A673 (cell line): ENCODE measurements around the gene IL15RA. TPM values are rescaled to one million over a fixed set of nuclear protein-coding genes. Genes with fewer than 3 reads are reported as not detected.

Source experiments
- BruUV-seq: library from RNA; stranded (reverse); fragments of 400-500 nt; replicated peaks from 2 replicates; lab custom pipeline; 2021; lab: Mats Ljungman, UMichigan
- CTCF ChIA-PET: fragments of 300-600 bp; sonication (Branson Sonifier 250); formaldehyde crosslinking; loops from one replicate; lab custom pipeline; 2022; ENCODE audit warnings: antibody characterized with exemption; lab: Charles Lee
- POLR2A ChIA-PET: fragments of 300-600 bp; sonication (Branson Sonifier 250); formaldehyde crosslinking; loops from one replicate; lab custom pipeline; 2022; ENCODE audit warnings: antibody characterized with exemption; ENCODE audit not compliant: low non-redundant PET; lab: Charles Lee
- DNase-seq: peaks from one replicate; pipeline ENCODE4 v3.0.0-alpha.2; 2015; ENCODE audit warnings: low spot score
- H3K27ac ChIP-seq: fragments of 200-600 bp; sonication (generic); 2 replicates; pipeline ENCODE4 v1.5.1; 2016; ENCODE audit warnings: mixed run types, low read depth, mild to moderate bottlenecking, mixed read lengths, antibody characterized with exemption, low read length; ENCODE audit not compliant: poor library complexity, severe bottlenecking
- H3K27me3 ChIP-seq: fragments of 200-600 bp; sonication (generic); replicated peaks from 2 replicates; pipeline ENCODE4 v1.6.1; 2017; ENCODE audit warnings: mixed run types, low read depth, mild to moderate bottlenecking, mixed read lengths, antibody characterized with exemption, low read length; ENCODE audit not compliant: insufficient read depth, poor library complexity
- H3K36me3 ChIP-seq: fragments of 200-600 bp; sonication (generic); 2 replicates; pipeline ENCODE4 v1.6.1; 2016; ENCODE audit warnings: mixed run types, mild to moderate bottlenecking, mixed read lengths, antibody characterized with exemption, low read length; ENCODE audit not compliant: insufficient read depth, poor library complexity, severe bottlenecking
- H3K4me1 ChIP-seq: fragments of 200-600 bp; sonication (generic); 2 replicates; pipeline ENCODE4 v1.6.1; 2017; ENCODE audit warnings: mixed run types, mild to moderate bottlenecking, mixed read lengths, antibody characterized with exemption, low read length; ENCODE audit not compliant: insufficient read depth, poor library complexity, severe bottlenecking
- H3K4me3 ChIP-seq: fragments of 200-600 bp; sonication (generic); 2 replicates; pipeline ENCODE4 v1.5.1; 2016; ENCODE audit warnings: low read depth, mixed run types, mild to moderate bottlenecking, mixed read lengths, low read length; ENCODE audit not compliant: poor library complexity, severe bottlenecking
- H3K9me3 ChIP-seq: fragments of 200-600 bp; sonication (generic); 2 replicates; pipeline ENCODE4 v1.6.1; 2016; ENCODE audit warnings: mixed run types, low read depth, mild to moderate bottlenecking, mixed read lengths, antibody characterized with exemption, low read length; ENCODE audit not compliant: poor library complexity, severe bottlenecking
- EZH2 ChIP-seq: fragments of 200-600 bp; sonication (generic); IDR thresholded peaks from 2 replicates; pipeline ENCODE4 v1.6.1; 2017; ENCODE audit warnings: borderline replicate concordance, low read depth, mild to moderate bottlenecking, mixed read lengths, antibody characterized with exemption, low read length; ENCODE audit not compliant: poor library complexity, severe bottlenecking
- intact Hi-C: fragments of 100-400 bp; cut with micrococcal nuclease; formaldehyde crosslinking; loops from one replicate; pipeline ENCODE4 v1.10.0; 2022; ENCODE audit not compliant: unreplicated experiment
- total RNA-seq: library from RNA; stranded (reverse); gene quantifications from 2 replicates; pipeline ENCODE4 v1.2.3, GENCODE V29; 2021
- TF ChIP-seq, protein P1 (sequence below): fragments of 300-800, 200-600 bp; sonication (generic); conservative IDR thresholded peaks from 2 replicates; pipeline ENCODE4 v1.5.1; 2017; ENCODE audit warnings: low read depth, mild to moderate bottlenecking, antibody characterized with exemption, low read length, moderate library complexity, mixed read lengths

Gene IL15RA
- total RNA-seq, 1 experiment from 2014 or later = 1.1 TPM

DNA sequence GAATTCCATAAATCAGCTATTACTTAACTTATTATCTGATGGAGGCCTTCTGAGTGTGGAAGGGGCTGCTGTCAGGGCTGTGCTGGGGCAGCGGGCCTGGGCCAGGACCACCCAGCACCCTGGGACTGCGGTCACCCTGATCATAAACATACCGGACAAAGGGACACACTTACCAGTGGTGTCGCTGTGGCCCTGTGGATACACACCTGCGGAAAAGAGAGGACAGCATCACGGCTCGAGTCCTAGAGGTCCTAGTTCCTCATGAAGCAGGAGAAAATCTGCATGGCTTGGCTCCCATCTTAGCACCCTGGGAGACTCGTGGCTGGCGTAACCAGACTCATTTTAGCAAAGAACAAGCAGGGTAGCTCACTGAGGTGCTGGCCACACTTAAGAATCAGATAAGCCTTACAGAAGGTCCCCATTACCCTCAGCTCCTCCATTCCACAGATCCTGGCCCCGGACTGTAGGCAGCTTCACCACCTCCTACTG lies 17.7 kb downstream of the IL15RA start:
- Histone ChIP-seq H3K27ac (no peak overlapping the region), H3K4me1 (no peaks in the 10 kb centered on the region), H3K4me3 (no peak overlapping the region), H3K9me3 (no peaks in the 10 kb centered on the region), H3K27me3 (no peaks in the 10 kb centered on the region), H3K36me3 (no peaks in the 10 kb centered on the region)
- POLR2A ChIA-PET = no interaction called here
- DNase-seq = no peak
- intact Hi-C loops = no loop called here
- TF ChIP-seq, protein P1, sequence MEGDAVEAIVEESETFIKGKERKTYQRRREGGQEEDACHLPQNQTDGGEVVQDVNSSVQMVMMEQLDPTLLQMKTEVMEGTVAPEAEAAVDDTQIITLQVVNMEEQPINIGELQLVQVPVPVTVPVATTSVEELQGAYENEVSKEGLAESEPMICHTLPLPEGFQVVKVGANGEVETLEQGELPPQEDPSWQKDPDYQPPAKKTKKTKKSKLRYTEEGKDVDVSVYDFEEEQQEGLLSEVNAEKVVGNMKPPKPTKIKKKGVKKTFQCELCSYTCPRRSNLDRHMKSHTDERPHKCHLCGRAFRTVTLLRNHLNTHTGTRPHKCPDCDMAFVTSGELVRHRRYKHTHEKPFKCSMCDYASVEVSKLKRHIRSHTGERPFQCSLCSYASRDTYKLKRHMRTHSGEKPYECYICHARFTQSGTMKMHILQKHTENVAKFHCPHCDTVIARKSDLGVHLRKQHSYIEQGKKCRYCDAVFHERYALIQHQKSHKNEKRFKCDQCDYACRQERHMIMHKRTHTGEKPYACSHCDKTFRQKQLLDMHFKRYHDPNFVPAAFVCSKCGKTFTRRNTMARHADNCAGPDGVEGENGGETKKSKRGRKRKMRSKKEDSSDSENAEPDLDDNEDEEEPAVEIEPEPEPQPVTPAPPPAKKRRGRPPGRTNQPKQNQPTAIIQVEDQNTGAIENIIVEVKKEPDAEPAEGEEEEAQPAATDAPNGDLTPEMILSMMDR = no peak
- TF ChIP-seq EZH2 = no peak
- no TSS peak for BruUV-seq
- CTCF ChIA-PET = no interaction called here

DNA sequence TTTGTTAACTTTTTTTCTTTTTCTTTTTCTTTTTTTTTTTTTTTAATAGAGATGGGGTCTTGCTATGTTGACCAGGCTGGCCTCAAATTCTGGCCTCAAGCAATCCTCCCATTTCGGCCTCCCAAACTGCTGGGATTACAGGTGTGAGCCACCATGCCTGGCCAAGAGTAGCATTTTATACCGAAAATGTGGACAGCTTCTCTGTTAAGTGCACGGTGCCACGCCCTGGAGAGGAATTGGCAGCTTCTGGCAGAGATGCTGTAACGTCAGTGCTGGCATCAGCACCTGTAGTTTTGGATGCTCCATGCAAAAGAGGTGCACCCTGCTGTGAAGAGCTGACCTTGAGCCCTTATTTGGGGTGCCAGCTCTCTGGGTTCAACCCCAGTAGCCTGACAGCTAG lies 18.2 kb downstream of the IL15RA start:
- TF ChIP-seq, protein P1 = no peak
- no peak for TF ChIP-seq EZH2
- Histone ChIP-seq H3K27ac (no peak overlapping the region), H3K4me1 (peaks cover 1% of the 10 kb centered on the region), H3K27me3 (no peaks in the 10 kb centered on the region), H3K36me3 (no peaks in the 10 kb centered on the region), H3K4me3 (no peak overlapping the region), H3K9me3 (no peaks in the 10 kb centered on the region)
- POLR2A ChIA-PET = interaction anchor here (0.8 kb wide), 1 partner anchor 635 kb away, joined by 8 read pairs; no protein-coding TSS in a partner anchor
- CTCF ChIA-PET = no interaction called here
- BruUV-seq = no TSS peak
- no peak for DNase-seq
- intact Hi-C loops = no loop called here

DNA sequence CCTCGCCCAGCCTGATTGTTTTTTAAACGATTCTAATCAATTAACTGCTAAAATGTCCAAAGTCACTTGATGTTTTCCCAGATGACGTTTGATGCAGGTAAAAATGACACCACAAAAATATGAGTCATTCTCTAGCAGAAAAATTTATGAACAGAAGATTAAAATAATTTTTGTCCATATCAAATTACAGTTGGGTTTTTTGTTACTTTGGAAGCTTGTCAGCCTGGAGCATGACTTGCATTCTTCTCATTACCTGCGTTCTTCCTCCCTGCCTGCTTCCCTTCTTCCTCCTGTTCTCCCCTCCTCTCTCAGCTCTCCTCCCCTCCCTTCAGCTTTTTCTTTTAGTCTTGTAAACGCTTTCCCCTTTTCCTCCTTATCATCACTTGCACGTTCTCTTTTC lies 18.7 kb downstream of the IL15RA start:
- no peaks in the 10 kb centered on the region for H3K27me3 ChIP-seq
- TF ChIP-seq EZH2 = no peak
- TF ChIP-seq, protein P1 = no peak
- intact Hi-C loops = no loop called here
- H3K4me1 ChIP-seq = peaks cover 6% of the 10 kb centered on the region
- POLR2A ChIA-PET = interaction anchor here (0.8 kb wide), 1 partner anchor 635 kb away, joined by 8 read pairs; no protein-coding TSS in a partner anchor
- DNase-seq = no peak
- CTCF ChIA-PET = no interaction called here
- H3K4me3 ChIP-seq = no peak overlapping the region
- H3K27ac ChIP-seq = no peak overlapping the region
- H3K36me3 ChIP-seq = no peaks in the 10 kb centered on the region
- H3K9me3 ChIP-seq = no peaks in the 10 kb centered on the region
- no TSS peak for BruUV-seq
